DMS153 (cell line): ENCODE measurements around the gene PACSIN1.

Experiments used
- DNase-seq: peaks from one replicate; lab custom pipeline; 2025; lab: John Stamatoyannopoulos, UW

PACSIN1 gene

GRCh38 chr6:34527751-34528670, 62.1 kb downstream of the PACSIN1 start:
- DNase-seq: no peak

GRCh38 chr6:34528996-34529664, 63.3 kb downstream of the PACSIN1 start:
- no peak for DNase-seq

GRCh38 chr6:34529665-34530327, 63.9 kb downstream of the PACSIN1 start:
- DNase-seq: peak; percentile 36

GRCh38 chr6:34530753-34531365, 65.0 kb downstream of the PACSIN1 start:
- no peak for DNase-seq

- DNase-seq: no peak
Observed at GRCh38 chr6:34531580-34532201, 65.8 kb downstream of the PACSIN1 start.

- no peak for DNase-seq
Observed at GRCh38 chr6:34532230-34532629, 66.4 kb downstream of the PACSIN1 start.

GRCh38 chr6:34534146-34534545, 68.3 kb downstream of the PACSIN1 start:
- DNase-seq: no peak

- DNase-seq: no peak
Observed at GRCh38 chr6:34534656-34535055, 68.8 kb downstream of the PACSIN1 start.

- no peak for DNase-seq
Observed at GRCh38 chr6:34535199-34535598, 69.3 kb downstream of the PACSIN1 start.

- DNase-seq: no peak
Observed at GRCh38 chr6:34535646-34536045, 69.8 kb downstream of the PACSIN1 start.

- DNase-seq: peak; percentile 23
Observed at GRCh38 chr6:34536251-34536958, 70.5 kb downstream of the PACSIN1 start.

- DNase-seq: no peak
Observed at GRCh38 chr6:34536959-34537848, 71.3 kb downstream of the PACSIN1 start.

GRCh38 chr6:34537922-34538550, 72.2 kb downstream of the PACSIN1 start:
- no peak for DNase-seq

GRCh38 chr6:34538581-34538980, 72.7 kb downstream of the PACSIN1 start:
- no peak for DNase-seq

- no peak for DNase-seq
Observed at GRCh38 chr6:34539181-34539580, 73.3 kb downstream of the PACSIN1 start.

GRCh38 chr6:34540222-34540621, 74.3 kb downstream of the PACSIN1 start:
- DNase-seq: no peak

- DNase-seq: no peak
Observed at GRCh38 chr6:34540841-34541240, 75.0 kb downstream of the PACSIN1 start.

- no peak for DNase-seq
Observed at GRCh38 chr6:34543421-34543820, 77.5 kb downstream of the PACSIN1 start.

- no peak for DNase-seq
Observed at GRCh38 chr6:34544052-34544604, 78.3 kb downstream of the PACSIN1 start.
